Skin of body (tissue), 2 donors: ENCODE results near the gene ANKS3. TPM values are rescaled to one million over a fixed set of nuclear protein-coding genes. Genes with fewer than 3 reads are reported as not detected.

ENCODE experiments used
- DNase-seq: peaks from one replicate; lab custom pipeline; 2025; lab: John Stamatoyannopoulos, UW
- total RNA-seq: library from RNA; depleted of rRNA; stranded (reverse); fragments of >200 nt; gene quantifications from one replicate; pipeline ENCODE4 v1.2.3, GENCODE V29; 2014

Gene ANKS3
- total RNA-seq, 1 donor from 2014 or later = 16.9 TPM

DNA sequence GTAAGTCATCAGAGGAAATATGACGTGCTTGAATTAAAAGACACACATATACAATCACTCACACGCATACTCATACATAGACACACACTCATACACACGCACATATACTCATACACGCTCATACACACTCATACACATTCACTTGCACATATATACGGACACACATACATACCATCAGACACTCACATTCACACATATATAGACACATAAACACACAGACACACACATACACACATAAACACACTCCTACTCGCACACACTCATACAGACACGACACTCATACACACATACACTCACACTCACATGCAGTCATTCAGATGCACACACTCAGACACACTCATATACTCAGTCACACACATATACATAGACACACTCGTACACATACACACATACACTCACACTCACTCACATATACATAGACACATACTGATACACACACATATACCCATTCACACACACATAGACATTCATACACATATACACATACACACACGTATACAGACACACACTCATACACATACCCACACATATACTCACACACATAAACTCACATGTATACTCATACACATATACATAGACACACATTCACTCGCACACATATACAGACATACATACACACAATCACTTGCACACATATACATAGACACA, 65.6 kb downstream of the ANKS3 start:
- DNase-seq = no peak

- no peak for DNase-seq
These were observed 66.7 kb downstream of the ANKS3 start for GRCh38 chr16:4667203-4667963.

DNA sequence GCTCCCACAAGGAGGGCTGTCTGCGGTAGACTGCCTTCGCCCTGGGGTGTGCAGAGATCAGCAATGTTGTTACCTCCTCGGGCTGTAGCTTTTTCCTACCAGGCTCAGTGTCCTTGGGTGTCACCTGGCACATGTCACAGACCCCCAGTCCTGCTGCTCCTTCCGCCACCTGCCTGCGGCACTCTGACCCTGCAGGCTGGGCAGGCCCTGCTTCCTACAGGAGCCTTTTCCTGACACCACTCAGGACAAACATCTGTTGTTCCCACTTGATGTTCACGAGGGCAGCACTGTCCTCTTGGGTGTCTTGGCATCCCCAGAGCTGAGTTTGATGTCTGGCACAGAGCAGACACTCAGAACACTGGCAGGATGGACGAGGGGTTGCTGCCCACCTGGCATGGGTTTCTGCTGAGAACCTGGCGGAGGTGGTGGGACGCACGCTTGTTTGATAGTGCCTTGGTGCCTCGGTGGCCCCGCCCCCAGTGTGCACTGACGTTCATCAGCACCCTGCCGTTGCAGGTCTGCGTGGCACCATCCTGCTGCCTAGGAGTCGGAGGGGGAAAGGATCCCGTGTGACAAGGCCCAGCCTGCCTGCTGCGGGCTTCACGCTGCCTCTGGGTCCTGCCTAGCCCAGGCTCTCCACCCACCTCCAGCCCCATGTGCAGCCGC, 67.4 kb downstream of the ANKS3 start:
- DNase-seq = no peak

DNA sequence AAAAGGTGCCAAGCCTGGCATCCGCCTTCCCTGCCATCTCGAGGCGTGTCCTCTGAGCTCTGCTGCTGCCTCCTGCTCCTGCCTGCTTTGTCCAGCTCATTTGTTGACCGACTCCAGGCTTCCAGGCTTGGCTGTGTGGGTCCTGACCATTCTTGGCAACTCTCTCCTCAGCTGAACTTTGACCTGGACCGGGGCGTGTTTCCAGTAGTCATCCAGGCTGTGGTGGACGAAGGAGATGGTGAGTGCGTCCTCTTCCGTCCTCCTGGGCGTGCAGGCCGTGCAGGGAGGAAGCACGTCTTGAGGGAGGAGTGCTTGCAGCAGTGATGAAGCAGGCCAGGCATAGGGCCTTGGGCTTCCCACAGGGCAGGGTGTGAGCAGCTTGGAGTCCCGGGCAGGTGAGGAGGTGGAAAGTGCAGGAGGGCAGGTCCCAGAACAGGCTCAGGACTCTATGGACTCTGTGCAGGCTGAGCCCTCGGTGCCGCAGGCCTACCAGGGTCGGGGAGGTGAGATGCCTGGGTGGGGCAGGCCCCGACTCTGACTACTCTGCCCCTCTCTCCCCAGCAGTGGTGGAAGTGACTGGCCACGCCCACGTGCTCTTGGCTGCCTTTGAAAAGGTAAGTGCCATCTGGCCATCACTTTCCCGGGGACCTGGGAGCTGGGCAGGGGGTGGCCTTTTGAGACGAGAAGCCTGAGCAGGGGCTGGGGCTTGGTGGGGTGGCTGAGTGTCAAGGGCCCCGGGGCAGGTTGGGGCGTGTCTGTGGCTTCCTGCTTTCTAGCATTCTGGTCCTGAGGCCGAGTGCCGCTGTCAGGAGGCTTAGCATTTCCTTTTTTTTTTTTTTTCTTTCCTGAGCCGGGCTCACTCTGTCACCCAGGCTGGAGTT, 69.3 kb downstream of the ANKS3 start:
- DNase-seq = no peak

DNA sequence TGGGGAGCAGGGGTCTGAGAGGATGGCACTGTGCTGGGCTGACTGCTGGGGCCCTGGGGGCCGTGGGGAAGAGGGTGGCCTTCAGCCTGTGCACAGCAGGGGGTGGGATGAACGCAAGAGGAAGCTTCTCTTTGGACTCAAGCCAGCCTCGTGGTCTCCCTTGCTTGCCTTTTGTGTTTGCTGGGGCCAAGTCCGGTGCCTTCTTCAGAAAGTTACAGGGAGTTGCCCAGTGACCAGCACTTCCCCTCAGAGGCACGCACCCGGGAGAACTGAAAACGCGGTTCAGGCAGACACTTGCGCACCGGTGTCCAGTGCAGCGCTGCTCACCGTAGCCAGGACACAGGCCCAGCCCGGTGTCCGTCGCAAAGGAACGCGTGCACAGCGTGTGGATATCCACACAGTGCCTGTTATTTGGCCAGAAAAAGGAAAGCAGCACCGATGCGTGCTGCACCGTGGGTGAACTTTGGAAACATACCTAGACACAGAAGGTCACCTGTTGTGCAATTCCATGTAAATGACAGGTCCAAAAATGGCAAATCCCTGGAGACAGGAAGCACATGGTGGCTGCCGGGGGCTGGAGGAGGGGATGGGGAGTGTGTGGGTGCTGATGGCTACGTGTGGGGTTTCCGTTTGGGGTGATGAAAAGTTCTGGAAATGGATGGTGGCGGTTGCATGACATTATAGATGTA, 70.2 kb downstream of the ANKS3 start:
- no peak for DNase-seq

GRCh38 chr16:4663465-4663776, 70.7 kb downstream of the ANKS3 start:
- no peak for DNase-seq

- DNase-seq = no peak
These were observed 72.4 kb downstream of the ANKS3 start for GRCh38 chr16:4661661-4662060.

GRCh38 chr16:4660454-4661007, 73.5 kb downstream of the ANKS3 start:
- DNase-seq = no peak

GRCh38 chr16:4659363-4660353, 74.4 kb downstream of the ANKS3 start:
- DNase-seq = no peak

GRCh38 chr16:4656695-4657686, 77.1 kb downstream of the ANKS3 start:
- DNase-seq = no peak

GRCh38 chr16:4656221-4656620, 77.8 kb downstream of the ANKS3 start:
- DNase-seq = no peak

- DNase-seq = no peak
These were observed 78.3 kb downstream of the ANKS3 start for GRCh38 chr16:4655801-4656200.

GRCh38 chr16:4654964-4655590, 79.0 kb downstream of the ANKS3 start:
- DNase-seq = no peak

- no peak for DNase-seq
These were observed 79.8 kb downstream of the ANKS3 start for GRCh38 chr16:4654011-4654963.

GRCh38 chr16:4652561-4652960, 81.5 kb downstream of the ANKS3 start:
- no peak for DNase-seq

DNA sequence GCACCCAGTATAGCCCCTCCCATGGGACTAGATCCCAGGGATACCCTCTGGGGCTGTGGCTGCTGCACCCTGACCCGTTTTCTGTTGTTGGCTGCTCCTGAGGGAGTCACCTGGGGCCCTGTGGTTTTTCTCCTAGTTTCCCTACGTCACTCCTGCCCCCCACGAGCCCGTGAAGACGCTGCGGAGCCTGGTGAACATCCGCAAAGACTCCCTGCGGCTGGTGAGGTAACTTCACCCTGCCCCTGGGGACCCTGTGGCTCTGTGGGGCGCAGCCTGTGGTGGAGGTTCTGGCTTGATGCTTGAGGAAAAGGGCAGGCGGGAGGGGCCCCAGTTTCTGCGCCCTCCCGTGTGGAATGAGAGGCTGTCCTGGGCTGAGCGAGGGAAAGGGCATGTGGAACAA, 82.2 kb downstream of the ANKS3 start:
- no peak for DNase-seq
